RWPE1 (cell line): ENCODE data around the gene ACSF3.

Source experiments
- CTCF ChIA-PET: fragments of 350-600 bp; sonication (Branson Sonifier 250); formaldehyde crosslinking; extraction: SDS; loops from one replicate; lab custom pipeline; 2021; lab: Yijun Ruan, JAX
- POLR2A ChIA-PET: fragments of 400-600 bp; formaldehyde crosslinking; extraction: SDS; loops from one replicate; lab custom pipeline; 2020; ENCODE audit warnings: antibody characterized with exemption; ENCODE audit not compliant: low non-redundant PET; lab: Yijun Ruan, JAX
- DNase-seq: peaks from one replicate; pipeline ENCODE4 v3.0.0; 2012; ENCODE audit warnings: low spot score
- H3K27ac ChIP-seq: fragments of 450-650 bp; 2 replicates; pipeline ENCODE4 v1.5.1; 2017
- CTCF ChIP-seq: fragments of 450-650 bp; conservative IDR thresholded peaks from 2 replicates; pipeline ENCODE4 v1.5.1; 2017; ENCODE audit warnings: low read depth, mild to moderate bottlenecking

ACSF3 gene

GRCh38 chr16:89197633-89198416 lies 104.2 kb downstream of the ACSF3 start:
- no peak for TF ChIP-seq CTCF
- ChIA-PET POLR2A (no interaction called here), CTCF (no interaction called here)
- DNase-seq, result no peak
- no peak overlapping the region for H3K27ac ChIP-seq

- DNase-seq, result no peak
- TF ChIP-seq CTCF, result no peak
- POLR2A ChIA-PET, result no interaction called here
- CTCF ChIA-PET, result no interaction called here
- H3K27ac ChIP-seq, result no peak overlapping the region
These were observed 105.0 kb downstream of the ACSF3 start for GRCh38 chr16:89198417-89199240.

- TF ChIP-seq CTCF, result no peak
- CTCF ChIA-PET, result no interaction called here
These were observed 105.8 kb downstream of the ACSF3 start for GRCh38 chr16:89199241-89200123.

GRCh38 chr16:89200124-89200849 lies 106.6 kb downstream of the ACSF3 start, which contains the start of gene SLC22A31:
TSS of gene SLC22A31 (minus strand) at chr16:89200537. CDS start at chr16:89200501, 36 bp downstream.
- TF ChIP-seq CTCF, result no peak
- DNase-seq, result no peak
- H3K27ac ChIP-seq, result no peak within 1 kb of the TSS
- ChIA-PET CTCF (interaction anchor here (0.6 kb wide), 1 partner anchor 40 kb away, joined by 3 read pairs; no protein-coding TSS in a partner anchor), POLR2A (no interaction called here)

More at GRCh38 chr16:89199241-89200123, 105.8 kb downstream of the ACSF3 start:
- no peak for DNase-seq
- H3K27ac ChIP-seq, result no peak overlapping the region
- POLR2A ChIA-PET, result no interaction called here

- CTCF ChIA-PET, result interaction anchor here (0.6 kb wide), 1 partner anchor 40 kb away, joined by 3 read pairs; no protein-coding TSS in a partner anchor
- POLR2A ChIA-PET, result interaction anchor here (0.6 kb wide), 1 partner anchor 315 kb away, joined by 3 read pairs; no protein-coding TSS in a partner anchor
- no peak for DNase-seq
- H3K27ac ChIP-seq, result no peak overlapping the region
- TF ChIP-seq CTCF, result no peak
These were observed 107.3 kb downstream of the ACSF3 start for GRCh38 chr16:89200850-89201411.
